ENCODE results near the gene PCDHB14. TPM values are rescaled to one million over a fixed set of nuclear protein-coding genes. Genes with fewer than 3 reads are reported as not detected.

PCDHB14 gene
- total RNA-seq, 4 donors from 2014 or later, result 3.5 to 6.5 (median 4.0) TPM

DNA sequence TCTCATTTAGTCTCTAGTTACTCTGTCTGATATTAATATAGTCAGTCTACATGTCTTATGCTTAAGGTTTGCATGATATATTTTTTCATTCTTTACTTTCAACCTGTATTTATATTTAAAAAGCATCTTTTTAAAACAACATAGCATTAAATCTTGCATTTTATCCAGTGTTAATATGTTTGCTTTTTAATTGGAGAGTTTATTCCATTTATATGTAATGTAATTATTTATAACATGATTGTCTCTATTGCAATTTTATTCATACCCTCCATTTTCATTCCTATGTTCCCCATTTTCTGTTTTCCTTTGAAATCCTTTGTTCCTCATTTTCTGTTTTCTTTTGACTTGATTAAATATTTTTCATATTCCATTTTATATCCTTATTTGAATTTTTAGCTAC is 35.3 kb downstream of the PCDHB14 start:
- intact Hi-C loops (cut with DNase I), result loop anchor here (5.0 kb wide), 1 partner anchor 59 kb away; no protein-coding TSS in a partner anchor
- H3K4me1 ChIP-seq, result no peaks in the 10 kb centered on the region
- TF ChIP-seq POLR2A (IDR thresholded peaks at IDR 0.05), result no peak
- TF ChIP-seq CTCF (IDR thresholded peaks at IDR 0.05), result no peak
- H3K4me3 ChIP-seq (replicated peaks in 1 of 3), result no peak overlapping the region
- H3K36me3 ChIP-seq, result no peaks in the 10 kb centered on the region
- no peak overlapping the region for H3K27ac ChIP-seq
- peaks cover 18% of the 10 kb centered on the region for H3K9me3 ChIP-seq
- no peaks in the 10 kb centered on the region for H3K27me3 ChIP-seq
- no peak for DNase-seq

DNA sequence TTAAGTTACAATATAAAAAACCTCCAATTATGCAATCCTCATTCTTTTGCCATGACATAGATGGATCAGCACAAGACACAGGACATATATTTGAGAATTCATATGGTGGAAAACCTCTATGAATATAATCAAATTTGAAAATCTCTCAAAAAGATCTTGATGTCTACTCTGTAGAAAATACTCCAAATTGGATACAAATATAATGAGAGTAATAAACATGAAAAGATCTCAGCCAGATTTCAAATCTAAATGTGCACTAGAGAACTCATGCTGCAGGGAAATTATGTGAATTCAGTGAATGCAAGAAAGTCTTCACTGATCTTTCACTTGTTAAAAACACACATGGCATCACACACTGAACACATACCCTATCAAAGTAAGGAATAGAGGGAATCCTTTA is 35.8 kb downstream of the PCDHB14 start:
- TF ChIP-seq POLR2A (IDR thresholded peaks at IDR 0.05) (no peak), CTCF (IDR thresholded peaks at IDR 0.05) (no peak)
- no peaks in the 10 kb centered on the region for H3K4me1 ChIP-seq
- no peaks in the 10 kb centered on the region for H3K36me3 ChIP-seq
- H3K9me3 ChIP-seq, result peaks cover 18% of the 10 kb centered on the region
- intact Hi-C loops (cut with DNase I), result loop anchor here (5.0 kb wide), 1 partner anchor 58 kb away; no protein-coding TSS in a partner anchor
- no peak for DNase-seq
- no peaks in the 10 kb centered on the region for H3K27me3 ChIP-seq
- H3K4me3 ChIP-seq (replicated peaks in 1 of 3), result no peak overlapping the region
- no peak overlapping the region for H3K27ac ChIP-seq

DNA sequence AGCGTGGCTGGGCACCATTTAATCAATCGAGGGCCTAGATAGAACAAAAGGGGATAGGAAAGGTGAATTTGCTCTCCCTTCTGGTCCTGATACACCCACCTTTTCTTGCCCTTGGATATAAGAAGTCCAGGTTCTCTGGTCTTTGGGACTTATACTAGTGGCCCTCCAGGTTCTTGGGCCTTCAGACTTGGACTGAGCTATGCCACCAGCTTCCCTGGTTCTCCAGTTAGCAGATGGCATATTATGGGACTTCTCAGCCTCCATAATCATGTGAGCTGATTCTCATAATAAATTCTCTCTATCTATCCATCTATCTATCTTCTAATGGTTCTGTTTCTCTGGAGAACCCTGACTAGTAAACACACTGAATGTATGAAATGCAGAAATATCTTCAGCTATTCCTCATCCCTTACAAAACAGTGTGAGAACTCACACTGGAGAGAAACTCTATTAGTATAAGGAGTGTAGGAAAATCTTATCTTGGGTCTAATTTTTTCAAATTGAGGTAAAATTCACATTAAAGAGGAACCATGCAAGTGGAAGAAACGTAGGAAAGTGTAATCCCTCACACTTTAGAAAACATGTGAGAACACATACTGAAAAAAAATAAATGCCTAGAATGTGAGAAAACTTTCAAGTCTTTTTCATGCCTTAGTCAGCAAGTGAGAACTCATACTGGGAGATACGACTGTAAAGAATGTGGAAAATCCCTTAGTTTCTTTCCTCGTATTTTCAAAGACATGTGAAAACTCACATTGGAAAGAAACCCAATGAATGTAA is 37.5 kb downstream of the PCDHB14 start:
- TF ChIP-seq CTCF (IDR thresholded peaks at IDR 0.05) (no peak), POLR2A (IDR thresholded peaks at IDR 0.05) (no peak)
- H3K4me1 ChIP-seq, result no peaks in the 10 kb centered on the region
- DNase-seq, result no peak
- intact Hi-C loops (cut with DNase I), result no loop called here
- peaks cover 18% of the 10 kb centered on the region for H3K9me3 ChIP-seq
- no peak overlapping the region for H3K27ac ChIP-seq
- H3K4me3 ChIP-seq (replicated peaks in 1 of 3), result no peak overlapping the region
- no peaks in the 10 kb centered on the region for H3K27me3 ChIP-seq
- 65 to 68% methylated on average over 5 of the region's 5 CpGs for WGBS, 2 donors
- H3K36me3 ChIP-seq, result no peaks in the 10 kb centered on the region

- WGBS, 2 donors, result 64 to 79% methylated on average over 1 of the region's 1 CpG
- TF ChIP-seq POLR2A (IDR thresholded peaks at IDR 0.05) (no peak), CTCF (IDR thresholded peaks at IDR 0.05) (no peak)
- no peaks in the 10 kb centered on the region for H3K4me1 ChIP-seq
- H3K27ac ChIP-seq, result no peak overlapping the region
- H3K27me3 ChIP-seq, result no peaks in the 10 kb centered on the region
- H3K36me3 ChIP-seq, result no peaks in the 10 kb centered on the region
- H3K4me3 ChIP-seq (replicated peaks in 1 of 3), result no peak overlapping the region
- intact Hi-C loops (cut with DNase I), result no loop called here
- peaks cover 18% of the 10 kb centered on the region for H3K9me3 ChIP-seq
- no peak for DNase-seq
Measured at GRCh38 chr5:141261238-141261546, 38.0 kb downstream of the PCDHB14 start.

GRCh38 chr5:141269195-141269594 is 46.1 kb downstream of the PCDHB14 start:
- DNase-seq, result no peak
- no peaks in the 10 kb centered on the region for H3K36me3 ChIP-seq
- H3K4me1 ChIP-seq, result no peaks in the 10 kb centered on the region
- TF ChIP-seq POLR2A (IDR thresholded peaks at IDR 0.05) (no peak), CTCF (IDR thresholded peaks at IDR 0.05) (no peak)
- H3K27me3 ChIP-seq, result no peaks in the 10 kb centered on the region
- no peak overlapping the region for H3K27ac ChIP-seq
- 92 to 98% methylated on average over 4 of the region's 4 CpGs for WGBS, 2 donors
- no peaks in the 10 kb centered on the region for H3K9me3 ChIP-seq
- H3K4me3 ChIP-seq (replicated peaks in 1 of 3), result no peak overlapping the region
- intact Hi-C loops (cut with DNase I), result no loop called here

Data from thyroid gland (tissue), 4 donors.